Renal pelvis (tissue), 4 donors: ENCODE measurements around the gene CLEC1A. TPM values are rescaled to one million over a fixed set of nuclear protein-coding genes. Genes with fewer than 3 reads are reported as not detected.
"Not testable (repeated sequence)": the region's sequence is repeated elsewhere in the genome, so short reads cannot be mapped to it uniquely, and the experiment has no call there.

Source experiments
- DNase-seq: peaks from one replicate; pipeline ENCODE4 v3.0.0-alpha.2; 2013
- polyA plus RNA-seq, 3 donors: library from polyadenylated mRNA; unstranded; fragments of 120-200 nt; gene quantifications; one replicate each; pipeline ENCODE4 v1.2.1, GENCODE V29; 2013; ENCODE audit not compliant: insufficient read length in 3 of 3

Gene CLEC1A
- polyA plus RNA-seq, 3 donors: 2.5 to 4.2 (median 3.4) TPM

DNA sequence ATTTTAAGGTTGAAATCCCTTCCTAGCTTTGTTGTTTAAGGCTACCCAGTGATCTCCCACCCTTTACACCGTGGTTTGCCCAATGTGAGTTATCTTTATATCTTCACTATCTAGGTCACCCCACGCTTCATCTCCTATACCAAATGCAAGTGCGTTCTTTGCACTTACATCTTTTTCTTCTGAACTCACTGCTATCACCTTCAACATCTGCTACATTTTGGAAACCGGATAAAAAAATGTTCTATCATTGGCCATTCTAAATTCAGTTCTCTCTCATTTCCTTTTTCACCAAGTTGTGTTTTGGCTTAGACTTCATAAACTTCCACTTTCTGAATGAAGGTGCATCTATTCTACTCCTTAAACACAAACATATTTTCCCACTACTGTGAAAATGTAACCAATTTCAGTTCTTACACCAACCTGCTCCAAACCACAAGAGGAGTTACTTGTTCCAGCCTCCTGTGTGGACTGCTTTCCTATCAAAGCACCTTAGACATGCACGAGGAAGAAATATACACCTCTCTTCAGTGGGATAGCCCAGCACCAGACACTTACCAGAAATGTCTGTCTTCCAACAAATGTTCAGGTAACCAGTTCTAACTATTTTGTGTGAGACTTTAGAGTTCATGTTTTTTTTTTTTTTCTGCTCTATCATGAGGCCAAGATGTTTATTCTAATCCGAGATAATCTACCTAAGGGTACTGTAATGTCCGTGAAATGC lies 46.4 kb downstream of the CLEC1A start:
- DNase-seq: no peak

DNA sequence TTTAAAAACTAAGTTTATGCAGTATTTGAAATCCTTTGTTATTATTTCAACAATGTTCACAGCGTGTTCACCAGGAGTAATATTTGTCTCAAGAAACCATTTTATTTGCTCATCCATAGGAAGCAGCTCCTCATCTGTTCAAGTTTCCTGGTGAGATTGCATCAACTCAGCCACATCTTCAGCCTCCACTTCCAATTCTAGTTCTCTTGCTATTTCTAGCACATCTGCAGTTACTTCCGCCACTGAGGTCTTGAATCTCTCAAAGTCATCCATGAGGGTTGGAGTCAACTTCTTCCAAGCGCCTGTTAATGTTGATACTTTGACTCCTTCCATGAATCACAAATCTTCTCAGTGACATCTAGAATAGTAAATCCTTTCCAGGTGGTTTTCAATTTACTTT lies 50.3 kb downstream of the CLEC1A start:
- DNase-seq: no peak

DNA sequence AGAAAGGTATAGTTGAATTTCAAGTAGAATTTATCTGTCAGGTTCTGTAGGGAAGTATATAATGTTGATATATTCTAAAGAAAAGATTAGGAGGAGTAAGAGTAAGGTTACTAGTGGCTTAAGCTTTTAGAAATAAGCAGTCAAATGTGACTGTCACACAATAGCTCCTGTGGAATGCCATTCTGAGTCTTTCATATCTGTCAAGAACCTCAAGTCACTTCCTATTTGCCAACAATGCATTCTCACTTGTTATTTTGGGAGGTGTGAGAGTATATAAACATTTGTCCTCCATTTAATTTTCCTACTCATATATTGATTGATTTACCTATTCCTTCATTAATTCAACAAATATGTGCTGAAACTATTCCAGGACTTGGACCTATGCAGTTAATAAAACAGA lies 56.6 kb downstream of the CLEC1A start:
- DNase-seq: no peak

DNA sequence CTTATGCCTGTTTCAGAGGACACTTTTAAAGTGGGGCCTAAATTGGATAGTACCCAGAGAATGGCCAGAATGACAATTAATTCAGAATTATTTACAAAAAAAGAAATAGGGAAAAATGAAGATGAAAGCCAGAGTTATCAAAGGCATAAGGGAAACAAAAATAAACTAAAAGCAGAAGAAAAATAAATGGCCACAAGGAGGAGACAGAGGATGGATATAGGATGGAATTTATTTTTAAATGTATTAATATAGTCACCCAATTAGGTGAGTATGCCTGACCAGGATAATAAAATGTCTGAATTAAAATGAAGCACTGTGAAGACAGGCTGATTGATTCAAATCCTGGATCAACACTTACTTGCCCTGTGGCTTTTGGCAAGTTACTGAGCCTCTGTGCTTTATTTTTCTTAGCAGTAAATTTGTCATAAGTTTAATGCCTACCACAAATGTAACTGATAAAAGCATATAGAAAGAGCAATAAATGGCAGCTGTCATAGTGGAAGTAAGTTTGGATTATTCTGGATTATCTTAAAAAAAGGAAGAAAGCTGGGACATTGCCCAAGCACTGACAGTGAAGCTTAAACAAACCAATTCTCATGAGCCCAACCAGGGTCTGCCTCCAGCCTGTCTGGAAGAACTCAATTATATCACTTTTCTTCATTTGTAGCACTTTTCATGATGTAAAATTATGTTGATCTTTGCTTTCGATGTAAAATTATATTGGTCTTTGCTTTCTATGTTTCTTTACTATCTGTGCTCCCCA lies 64.8 kb downstream of the CLEC1A start:
- DNase-seq: peak; percentile 4

DNA sequence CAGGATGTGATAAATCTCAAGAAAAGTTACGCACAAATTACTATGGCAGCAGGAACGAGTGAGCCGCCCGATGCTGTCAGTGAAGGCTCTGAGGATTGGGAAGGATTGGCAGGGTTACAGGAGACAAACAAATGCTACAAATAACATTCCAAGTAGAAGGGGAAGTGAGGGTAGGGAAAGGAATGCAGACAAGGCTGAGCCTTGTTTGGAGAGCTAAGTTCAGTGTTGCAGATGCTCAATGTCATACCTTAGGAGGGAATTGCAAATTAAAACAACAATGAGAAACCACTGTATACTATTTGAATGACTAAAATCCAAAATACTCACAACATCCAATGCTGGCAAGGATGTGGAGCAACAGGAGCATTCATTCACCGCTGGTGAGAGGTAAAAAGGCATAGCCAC lies 67.0 kb downstream of the CLEC1A start:
- no peak for DNase-seq

DNA sequence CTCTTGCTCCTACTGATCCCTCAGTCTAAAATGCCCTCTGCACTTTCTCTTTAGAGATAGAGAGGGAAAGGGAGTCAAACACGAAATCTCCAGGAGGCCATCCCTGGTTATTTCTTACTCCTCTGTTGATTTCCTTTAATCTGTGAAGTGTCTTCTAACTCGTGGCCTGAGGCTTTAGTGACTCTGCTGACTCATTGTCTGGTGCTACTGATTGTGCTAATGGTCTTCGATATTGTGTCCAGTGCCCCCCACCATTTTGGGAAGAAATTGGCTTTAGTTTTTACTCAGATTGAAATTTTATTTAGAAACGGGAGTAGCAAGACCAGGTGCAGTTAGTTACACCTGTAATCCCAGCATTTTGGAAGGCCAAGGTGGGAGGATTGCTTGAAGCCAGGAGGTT lies 67.5 kb downstream of the CLEC1A start:
- DNase-seq: no peak

DNA sequence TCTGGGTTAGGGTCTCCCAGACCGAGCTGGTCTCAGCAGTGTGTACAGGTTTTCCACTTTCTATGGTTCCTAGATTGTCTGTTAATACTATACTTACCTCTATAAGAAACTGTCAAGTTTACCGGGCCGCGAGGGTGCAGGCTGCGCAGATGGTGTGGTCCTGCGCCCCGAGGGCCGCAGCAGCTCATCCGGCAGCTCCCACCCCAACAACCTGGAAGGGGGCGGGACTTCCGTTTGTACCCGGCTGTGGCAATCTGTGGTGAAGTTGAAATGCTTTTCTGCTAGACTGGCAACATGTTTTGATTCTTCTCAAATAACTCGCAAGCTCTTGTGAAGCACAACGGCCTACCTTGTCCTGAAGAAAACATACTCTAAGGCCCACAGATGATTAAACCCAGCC lies 68.3 kb downstream of the CLEC1A start, which contains the start of gene CLEC9A:
TSS of gene CLEC9A (plus strand) at position 237 of the 400 bp plus-strand sequence. CDS start 22,006 bp downstream, outside the sequence.
- DNase-seq: no peak

DNA sequence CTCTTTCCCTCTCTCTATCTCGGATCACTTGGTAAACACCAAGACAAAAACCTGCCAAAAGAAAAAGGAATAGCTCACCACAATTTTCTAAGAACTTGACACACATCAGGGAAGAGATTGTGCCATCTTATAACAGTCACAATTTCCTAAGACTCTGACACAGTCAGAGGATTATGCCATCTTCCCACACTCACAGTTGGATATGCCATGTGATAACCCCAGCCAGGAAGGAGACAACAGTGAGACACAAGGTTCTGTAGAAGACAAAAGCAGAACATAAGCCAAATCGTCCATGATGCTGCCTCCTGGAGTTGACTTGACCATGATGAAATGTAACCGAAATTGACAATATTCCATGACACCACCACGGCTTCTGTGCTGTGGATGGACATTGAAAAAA lies 71.1 kb downstream of the CLEC1A start:
- no peak for DNase-seq

DNA sequence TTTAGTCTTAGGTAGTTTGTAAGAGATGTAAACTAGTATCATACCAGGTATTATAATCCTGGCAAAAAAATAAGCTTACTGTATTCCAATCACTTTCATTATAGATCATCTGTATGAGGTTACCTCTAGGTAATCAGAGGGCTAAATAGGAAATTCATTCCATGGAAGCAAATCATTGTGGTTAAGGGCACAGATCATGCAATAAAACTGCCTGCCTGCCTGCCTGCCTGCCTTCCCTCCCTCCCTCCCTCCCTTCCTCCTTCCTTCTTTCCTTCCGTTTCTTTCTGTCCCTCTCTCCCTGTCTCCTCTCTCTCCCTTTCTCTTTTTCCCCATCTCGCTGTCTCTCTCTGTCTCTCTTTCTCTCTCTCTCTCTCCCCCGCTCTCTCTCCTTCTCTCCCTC lies 71.5 kb downstream of the CLEC1A start:
- no peak for DNase-seq

DNA sequence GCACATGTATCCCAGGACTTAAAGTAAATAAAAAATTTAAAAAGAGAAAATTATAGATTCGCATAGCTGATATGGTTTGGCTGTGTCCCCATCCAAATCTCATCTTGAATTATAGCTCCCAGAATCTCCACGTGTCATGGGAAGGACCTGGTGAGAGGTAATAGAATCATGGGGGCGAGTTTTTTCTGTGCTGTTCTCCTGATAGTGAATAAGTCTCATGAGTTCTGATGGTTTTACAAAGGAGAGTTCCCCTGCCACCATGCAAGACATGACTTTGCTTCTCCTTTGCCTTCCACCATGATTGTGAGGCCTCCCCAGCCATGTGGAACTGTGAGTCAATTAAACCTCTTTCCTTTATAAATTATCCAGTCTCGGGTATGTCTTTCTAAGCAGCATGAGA lies 72.1 kb downstream of the CLEC1A start:
- not testable (repeated sequence) for DNase-seq

DNA sequence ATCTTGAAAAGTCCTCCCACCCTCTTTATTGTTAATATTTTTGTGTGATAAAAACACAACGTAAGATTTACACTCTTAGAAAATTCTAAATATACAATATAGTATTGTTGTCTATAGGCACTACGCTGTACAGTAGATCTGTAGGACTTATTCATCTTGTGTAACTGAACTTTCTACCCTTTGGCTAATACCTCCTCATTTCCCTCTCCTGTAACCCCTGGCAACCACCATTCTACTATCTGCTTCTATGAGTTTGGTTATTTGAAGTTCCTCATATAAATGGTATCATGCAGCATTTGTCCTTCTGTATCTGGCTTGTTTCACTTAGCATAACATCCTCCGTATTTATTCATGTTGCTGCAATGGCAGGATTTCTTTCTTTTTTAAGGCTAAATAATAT lies 73.5 kb downstream of the CLEC1A start:
- DNase-seq: no peak

DNA sequence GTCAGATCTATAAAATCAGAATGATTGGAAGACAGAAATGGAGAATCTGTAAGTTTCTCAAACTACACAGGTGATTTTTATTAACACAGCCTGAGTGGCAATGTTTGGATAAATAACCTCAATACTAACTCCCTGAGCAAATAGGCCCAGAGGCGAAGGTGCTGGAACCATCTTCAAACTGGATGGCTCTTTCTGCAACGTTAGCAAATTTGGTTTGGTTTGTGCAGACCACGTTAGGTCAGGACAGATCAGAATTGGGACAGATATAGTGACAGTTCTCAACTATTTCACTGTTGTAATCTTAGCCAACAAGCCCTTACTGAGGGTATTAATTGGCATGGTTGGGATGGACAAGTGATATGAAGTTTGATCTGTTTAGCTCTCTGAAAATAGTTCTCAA lies 77.4 kb downstream of the CLEC1A start:
- no peak for DNase-seq

Other genes starting within 250 kb of the CLEC1A start
- 1 to 10 TPM; 1.7 to 3.9 (median 2.3) TPM for gene CLEC2B, start 229.6 kb downstream of the CLEC1A start, polyA plus RNA-seq
- gene KLRF2, start 217.5 kb downstream of the CLEC1A start, polyA plus RNA-seq: not detected
- gene CLEC2A, start 166.6 kb downstream of the CLEC1A start, polyA plus RNA-seq: not detected
- 1 to 10 TPM in 1 of 3 donors, under 1 TPM in 2; 0.55 to 2.2 (median 0.96) TPM for gene CLEC12A, start 127.6 kb downstream of the CLEC1A start, polyA plus RNA-seq
- 1 to 10 TPM in 2 of 3 donors, under 1 TPM in 1; 0.86 to 1.6 (median 1.2) TPM for gene CLEC1B, start 99.9 kb downstream of the CLEC1A start, polyA plus RNA-seq
- gene CLEC12B, start 88.4 kb downstream of the CLEC1A start, polyA plus RNA-seq: under 1 TPM in 1 of 3 donors, not detected in 2; 0.10 TPM
- gene CLEC9A, start 68.3 kb downstream of the CLEC1A start, polyA plus RNA-seq: under 1 TPM in 2 of 3 donors, not detected in 1; 0.26 to 0.31 TPM
- gene CLEC7A, start 31.2 kb upstream of the CLEC1A start, polyA plus RNA-seq: 1 to 10 TPM; 1.1 to 2.1 (median 1.9) TPM
- 1 to 10 TPM; 1.3 to 1.4 (median 1.3) TPM for gene OLR1, start 73.1 kb upstream of the CLEC1A start, polyA plus RNA-seq
- 100 to 1,000 TPM; 121 to 183 (median 138) TPM for gene TMEM52B, start 80.0 kb upstream of the CLEC1A start, polyA plus RNA-seq
- 10 to 100 TPM; 60.9 to 80.7 (median 72.0) TPM for gene GABARAPL1, start 113.9 kb upstream of the CLEC1A start, polyA plus RNA-seq
- gene KLRD1, start 208.9 kb upstream of the CLEC1A start, polyA plus RNA-seq: under 1 TPM; 0.24 to 0.65 (median 0.47) TPM